Islet of Langerhans (tissue), 1 donor: ENCODE results near the gene KSR2.
A peak's percentile ranks its signal among the peaks of the same experiment; 100 is the strongest.
"Not testable (repeated sequence)": the region's sequence is repeated elsewhere in the genome, so short reads cannot be mapped to it uniquely, and the experiment has no call there.

ENCODE experiments used
- FAIRE-seq: peaks from one replicate; lab custom pipeline; 2011; peaks lifted over from hg19 to GRCh38; lab: Jason Lieb, UNC

KSR2 gene

DNA sequence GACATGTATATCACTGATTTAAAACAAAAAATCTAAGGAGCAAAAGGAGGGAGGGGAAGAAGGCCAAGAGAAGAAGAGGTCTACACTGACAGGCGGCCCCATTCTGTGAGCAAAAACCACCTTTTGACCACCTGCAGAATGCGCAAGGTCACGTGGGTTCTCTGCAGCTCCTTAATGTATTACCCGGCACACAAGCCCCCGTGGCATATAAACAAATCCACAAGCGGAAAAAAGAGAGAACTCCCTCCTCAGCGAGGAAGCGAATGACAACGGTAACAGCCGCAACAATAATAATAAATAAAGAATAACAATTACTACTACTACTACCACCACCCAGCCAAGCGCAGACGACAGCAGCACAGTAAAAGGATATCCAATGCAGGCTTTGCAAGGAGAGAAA is 1.3 kb downstream of the KSR2 start:
- no peak for FAIRE-seq

DNA sequence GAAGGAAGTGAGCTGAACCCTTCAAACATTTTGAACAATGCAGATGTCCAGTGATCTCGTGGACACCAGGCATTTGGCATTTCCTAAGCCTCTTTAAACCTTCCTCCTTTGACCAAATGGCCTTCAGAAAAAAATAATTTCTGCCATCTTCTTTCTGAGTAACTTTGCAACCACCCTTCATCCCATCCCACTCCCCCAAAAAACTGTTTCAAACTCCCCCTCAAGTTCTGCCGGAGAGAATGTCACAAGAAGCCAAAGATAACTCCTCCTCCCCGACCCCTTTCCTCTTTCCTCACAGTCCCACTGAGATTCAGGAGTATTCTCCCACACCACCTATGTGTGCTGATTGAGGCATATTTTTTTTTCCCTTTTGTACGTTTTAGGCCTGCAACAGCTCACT is 1.7 kb downstream of the KSR2 start:
- no peak for FAIRE-seq

DNA sequence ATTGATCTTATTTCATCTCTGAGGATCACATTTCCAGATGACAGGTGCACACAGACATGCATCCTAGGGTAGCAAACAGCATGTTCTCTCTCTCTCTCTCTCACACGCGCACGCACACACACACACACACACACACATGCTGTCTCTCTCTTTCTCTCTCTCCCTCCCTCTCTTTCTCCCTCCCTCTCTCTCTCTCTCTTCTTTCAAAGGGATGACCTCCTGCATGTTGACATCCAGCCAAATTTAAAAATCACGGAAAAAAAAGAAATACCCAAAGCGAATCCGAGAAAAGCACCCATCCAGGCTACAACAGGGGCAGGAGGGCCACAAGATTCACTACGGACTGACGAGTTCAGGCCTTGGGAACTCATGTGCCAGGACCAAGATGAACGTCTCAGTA is 2.3 kb downstream of the KSR2 start:
- FAIRE-seq = no peak

DNA sequence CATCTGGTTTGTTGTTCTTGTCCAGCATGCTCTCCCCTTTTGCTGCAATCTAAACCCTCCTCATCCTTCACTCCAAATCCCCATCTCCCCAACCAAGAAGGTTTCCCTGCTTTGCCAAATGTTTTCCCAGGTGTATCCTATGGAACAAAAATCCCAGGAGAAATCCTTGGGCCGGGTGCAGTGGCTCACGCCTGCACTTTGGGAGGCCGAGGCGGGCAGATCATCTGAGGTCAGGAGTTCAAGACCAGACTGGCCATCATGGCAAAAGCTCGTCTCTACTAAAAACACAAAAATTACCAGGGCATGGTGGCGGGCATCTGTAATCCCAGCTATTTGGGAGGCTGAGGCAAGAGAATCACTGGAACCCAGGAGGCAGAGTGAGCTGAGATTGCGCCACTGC is 5.0 kb downstream of the KSR2 start:
- no peak for FAIRE-seq

DNA sequence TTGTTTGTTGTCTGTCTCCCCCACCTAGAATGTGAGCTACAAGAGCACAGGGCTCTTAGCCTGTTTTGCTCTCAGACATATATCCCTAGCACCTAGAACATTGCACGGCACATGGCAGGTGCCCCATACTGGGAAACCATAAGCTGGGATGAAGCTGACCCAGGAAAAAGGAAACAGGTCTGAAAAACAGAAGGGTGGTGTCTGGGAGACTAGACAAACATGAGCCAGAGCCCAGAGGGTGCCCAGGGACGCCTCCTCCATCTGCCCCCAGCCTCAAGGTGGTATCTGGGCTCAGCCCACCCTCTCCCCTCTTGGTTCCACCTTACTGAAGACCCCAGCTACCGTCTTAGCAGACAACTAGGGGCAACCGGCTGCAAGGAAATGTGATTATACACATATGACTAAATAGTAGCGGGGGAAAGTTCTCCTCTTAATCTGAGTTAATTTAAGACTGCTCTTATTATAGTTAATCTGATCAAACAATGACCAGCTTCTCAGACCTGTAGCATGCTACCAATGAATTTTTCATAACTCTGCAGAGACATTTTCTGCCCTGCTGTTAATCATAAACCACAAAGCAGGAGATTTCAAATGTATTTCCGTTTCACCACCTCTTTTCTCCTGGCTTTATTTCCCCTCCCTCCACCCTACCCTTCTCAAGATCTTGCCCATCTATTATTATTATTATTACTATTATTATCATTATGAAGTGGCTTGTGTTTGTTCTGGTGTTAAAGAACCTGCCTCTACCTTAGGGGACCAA is 31.9 kb downstream of the KSR2 start:
- no peak for FAIRE-seq

DNA sequence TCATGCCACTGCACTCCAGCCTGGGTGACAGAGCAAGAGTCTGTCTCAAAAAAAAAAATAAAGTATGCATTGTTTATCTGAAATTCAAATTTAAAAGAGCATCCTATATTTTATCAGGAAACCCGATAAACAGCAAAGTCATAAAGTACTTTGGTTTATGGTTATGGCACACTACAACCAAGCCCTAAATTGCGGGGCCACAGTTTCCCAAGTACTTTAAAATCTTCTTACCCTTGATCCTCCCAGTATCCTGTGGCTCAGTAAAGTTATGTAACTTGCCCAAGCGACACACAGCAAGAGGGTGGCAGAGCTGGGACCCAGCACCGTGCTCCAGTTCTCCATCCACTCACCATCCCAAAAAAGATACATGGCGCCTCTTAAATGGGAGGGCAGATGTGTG is 35.2 kb downstream of the KSR2 start:
- no peak for FAIRE-seq

DNA sequence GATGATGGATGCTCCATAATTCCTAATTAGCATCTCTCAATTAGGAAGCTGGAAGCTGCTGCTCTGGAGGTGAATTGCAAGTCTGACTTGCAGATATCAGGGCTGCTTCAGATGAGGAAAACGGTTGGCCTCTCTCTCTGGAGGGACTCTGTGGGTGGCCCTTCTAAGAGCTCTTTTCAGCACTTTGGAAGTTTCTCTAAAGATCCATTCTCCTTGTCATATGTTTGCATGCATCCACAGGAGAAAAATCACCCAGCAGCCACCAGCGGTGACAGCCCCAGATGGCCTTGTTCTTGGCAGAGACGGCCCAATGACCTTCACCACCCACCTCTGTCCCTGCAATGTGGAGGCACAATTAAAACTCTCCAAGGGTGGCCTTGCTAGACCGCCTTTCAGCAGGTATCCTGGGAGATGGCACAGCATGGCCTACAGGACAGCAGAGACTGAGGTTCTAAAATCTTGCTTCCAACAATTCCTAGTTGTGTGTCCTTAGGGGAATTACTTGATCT is 42.3 kb downstream of the KSR2 start:
- FAIRE-seq = no peak

DNA sequence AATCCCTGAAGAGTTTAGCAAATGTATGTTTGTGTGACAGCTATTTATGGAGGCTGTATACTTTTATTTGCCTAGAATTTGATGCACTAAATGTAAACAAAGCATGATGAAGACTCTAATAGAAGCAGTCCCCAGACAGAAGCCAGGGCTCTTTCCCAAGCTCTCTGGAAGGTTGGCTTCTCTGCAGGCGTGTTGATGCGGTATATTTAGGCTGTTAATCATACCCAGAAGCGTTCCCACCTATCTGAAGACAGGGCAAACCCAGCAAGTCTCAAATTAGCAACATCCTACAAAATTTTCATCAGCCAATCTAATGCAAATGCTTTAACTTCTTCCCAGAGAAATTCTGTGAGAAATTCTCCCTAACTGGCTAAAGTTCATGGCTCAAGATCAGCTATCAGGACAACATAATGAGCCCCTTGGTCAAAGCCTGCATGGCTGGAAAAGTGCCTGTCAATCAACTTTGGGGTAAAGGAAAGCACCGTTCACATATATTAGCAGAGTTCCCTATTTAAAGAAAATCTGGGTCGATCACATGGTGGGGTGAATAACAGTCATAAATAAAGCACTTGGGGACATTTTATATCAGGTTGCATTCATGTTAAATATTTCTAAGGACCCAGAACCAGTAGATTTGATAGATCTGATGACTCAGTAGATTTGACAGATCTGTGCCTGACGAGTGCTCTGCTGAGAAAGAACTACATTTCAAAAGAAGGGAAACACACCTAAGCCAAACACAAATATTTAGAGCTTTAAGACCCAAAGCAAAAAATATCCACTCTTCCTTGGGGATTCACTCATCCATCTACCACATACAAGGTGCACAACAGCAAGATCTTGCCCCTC is 46.6 kb downstream of the KSR2 start:
- FAIRE-seq = no peak

DNA sequence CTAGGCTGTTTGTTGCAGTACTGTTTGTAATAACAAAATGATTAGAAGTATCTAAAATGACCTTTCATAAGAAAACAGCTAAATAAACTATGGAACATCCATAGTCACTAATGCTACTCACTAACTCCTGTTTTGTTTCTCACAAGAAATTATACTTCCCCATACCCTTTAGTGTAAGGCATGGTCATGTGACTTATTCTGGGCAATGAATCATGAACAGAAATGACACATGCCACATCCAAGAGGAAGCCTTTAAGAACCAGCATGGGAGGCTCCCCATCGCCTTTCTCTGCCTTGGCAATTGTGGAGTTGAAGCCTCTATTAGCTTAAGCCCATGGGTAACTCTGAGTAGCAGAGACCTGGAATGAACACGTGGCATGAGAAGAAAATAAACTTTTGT is 49.3 kb downstream of the KSR2 start:
- no peak for FAIRE-seq

DNA sequence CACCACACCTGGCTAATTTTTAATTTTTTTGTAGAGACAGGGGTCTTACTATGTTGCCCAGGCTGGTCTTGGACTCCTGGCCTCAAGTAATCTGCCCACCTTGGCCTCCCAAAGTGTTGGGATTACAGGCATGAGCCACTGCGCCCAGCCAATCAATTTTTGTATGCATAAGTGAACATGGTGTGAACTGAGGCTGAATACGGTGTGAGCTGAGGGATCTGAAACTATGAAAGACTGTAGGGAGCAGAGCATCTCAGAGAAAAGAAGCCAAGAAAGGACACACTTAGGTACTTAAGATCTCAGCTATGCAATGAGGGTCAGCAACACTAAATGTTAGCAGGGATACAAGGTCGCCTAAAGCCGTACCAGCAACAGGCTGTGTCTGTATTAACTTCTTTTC is 54.1 kb downstream of the KSR2 start:
- FAIRE-seq = no peak

DNA sequence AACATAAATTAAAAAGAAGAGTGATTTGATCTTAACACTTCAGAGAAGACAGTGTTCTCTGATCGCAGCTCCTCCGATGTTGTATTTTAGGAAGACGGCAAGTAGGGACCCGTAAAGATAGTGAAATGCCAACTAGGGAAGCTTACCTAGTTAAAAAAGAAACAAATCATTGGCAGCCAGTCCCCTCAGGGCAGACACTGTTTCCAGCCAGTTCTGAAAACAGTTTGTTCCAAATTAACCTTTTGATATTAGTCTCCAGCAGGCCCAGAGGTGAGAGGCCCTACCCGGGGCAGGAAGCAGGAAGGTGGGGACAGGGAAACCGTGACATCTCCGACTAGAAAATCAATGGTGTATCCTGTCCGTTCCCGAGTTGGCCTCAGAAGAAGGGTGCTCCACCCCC is 56.0 kb downstream of the KSR2 start:
- no peak for FAIRE-seq

DNA sequence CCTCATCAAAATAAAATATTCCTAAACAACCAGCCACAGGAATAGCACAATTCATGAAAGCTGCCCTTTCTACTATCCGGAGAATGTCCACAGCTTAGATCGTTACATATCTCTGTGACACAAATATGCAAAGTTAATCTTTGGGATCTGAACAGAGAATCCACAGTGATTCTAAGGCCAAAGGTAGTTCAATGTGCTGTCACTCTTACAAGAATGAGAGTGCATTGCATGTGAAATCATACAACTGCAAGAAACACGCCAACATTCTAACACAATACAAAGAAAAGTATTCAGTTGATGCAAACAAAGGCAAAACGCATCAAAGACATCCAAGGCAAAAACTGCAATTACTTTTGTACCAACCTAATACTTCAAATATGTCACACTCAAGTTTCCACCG is 60.4 kb downstream of the KSR2 start:
- no peak for FAIRE-seq

DNA sequence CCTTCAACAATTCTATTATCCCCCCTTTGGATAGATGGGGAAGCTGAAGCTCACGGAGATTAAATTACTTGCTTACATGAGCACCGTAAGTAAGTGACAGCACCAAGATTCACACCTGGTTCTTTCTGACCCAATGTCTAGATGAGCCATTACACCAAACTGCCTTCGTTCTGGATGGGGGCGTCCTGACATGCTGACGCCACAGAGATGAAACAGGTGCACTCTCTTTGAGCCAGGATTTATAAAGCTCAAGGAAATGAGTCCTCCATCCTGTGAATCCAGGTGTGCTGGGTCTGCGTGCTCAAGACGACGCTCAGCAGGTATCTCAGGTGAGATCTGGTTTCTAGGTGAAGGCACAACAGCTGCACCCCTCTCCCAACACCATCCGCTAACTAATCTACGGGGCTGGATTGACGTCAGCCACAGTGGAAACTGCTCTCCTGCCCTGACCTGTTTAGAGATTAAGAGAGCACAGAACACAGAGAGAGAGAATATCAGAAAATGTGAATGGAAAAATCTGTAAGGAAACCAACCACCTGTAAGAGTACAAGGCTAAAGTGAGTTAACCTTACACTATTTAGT is 61.6 kb downstream of the KSR2 start:
- FAIRE-seq = peak; percentile 88

DNA sequence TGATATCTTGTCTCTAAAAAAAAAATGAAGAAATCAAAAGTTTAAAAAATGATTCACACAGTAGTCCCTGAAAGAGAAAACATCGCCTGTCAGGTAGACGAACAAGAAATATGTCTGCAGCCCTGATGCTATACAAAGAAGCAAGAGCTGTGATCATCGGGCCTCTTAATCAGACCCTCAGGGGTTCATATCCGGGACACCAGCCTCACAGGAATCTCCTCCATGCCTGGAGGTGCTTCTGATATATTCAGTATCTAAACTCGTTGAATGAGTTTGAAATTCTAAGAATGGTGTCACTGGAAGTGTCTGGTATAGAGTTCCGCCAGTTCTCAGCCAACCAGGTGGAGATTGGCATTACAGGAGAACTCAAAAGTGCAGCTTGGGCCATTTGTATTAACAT is 64.7 kb downstream of the KSR2 start:
- no peak for FAIRE-seq

DNA sequence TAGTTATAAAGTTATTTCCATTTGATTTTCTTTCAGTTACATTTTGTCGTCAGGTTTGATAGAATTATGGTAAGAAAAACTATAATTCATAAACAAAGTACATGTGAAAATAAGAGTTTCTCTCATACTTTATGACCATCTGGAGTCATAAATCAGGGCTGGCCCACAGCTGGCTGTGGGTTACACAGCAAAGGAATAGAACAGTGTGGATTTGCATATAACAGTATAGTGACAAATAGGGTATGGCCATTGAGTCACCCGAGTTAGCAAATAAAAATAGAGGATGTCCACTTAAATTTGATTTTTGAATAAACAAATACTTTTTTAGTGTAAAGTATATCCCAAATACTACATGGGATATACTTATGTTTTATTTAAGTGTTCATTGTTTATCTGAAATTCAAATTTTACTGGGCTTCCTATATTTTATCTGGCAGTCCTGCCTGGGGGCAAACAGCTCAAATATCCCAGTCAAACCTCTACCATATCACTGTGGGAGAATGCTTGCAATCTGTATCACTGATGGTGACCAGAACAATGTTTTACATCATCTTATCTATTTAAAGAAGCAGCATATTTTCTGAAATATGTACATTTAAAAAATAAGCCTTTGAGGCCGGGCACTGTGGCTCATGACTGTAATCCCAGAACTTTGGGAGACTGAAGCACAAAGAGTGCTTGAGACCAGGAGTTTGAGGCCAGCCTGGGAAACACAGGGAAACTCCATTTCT is 65.5 kb downstream of the KSR2 start:
- FAIRE-seq = no peak

DNA sequence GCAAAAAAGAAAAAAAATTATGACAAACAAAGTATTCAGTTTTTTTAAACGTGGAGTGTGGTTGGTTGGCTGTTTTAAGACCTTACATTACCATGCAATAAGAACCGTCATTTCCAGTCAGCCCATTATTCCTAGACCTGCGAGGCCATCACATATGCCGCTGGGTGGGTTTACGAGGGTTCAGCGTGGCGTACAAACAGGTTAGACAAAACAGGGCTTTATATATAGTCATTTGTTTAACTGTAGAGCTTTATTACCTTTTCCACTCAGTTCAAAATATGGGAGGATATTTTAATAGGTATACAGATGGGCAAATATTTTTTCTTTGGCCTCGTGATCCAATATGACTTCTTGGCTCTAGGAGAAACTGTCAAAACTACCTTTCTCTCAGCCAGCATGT is 67.2 kb downstream of the KSR2 start:
- FAIRE-seq = no peak

DNA sequence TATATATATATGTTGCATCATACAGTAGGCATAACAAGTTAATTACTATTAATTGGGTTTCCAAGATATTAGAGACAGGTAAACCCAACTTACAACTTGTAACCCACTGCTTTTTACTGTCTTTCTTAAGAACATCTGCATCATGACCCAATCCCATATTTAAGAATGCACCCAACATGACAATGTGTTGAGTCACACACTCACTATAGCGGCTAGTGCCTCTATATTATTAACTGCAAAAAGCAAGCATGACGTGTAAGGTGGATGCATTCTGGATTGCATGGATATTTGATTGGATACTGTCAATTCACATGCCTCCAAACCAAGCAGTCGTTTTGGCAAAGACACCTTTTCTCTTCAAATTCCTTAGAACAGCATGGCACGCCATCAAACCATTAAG is 68.2 kb downstream of the KSR2 start:
- FAIRE-seq = no peak

DNA sequence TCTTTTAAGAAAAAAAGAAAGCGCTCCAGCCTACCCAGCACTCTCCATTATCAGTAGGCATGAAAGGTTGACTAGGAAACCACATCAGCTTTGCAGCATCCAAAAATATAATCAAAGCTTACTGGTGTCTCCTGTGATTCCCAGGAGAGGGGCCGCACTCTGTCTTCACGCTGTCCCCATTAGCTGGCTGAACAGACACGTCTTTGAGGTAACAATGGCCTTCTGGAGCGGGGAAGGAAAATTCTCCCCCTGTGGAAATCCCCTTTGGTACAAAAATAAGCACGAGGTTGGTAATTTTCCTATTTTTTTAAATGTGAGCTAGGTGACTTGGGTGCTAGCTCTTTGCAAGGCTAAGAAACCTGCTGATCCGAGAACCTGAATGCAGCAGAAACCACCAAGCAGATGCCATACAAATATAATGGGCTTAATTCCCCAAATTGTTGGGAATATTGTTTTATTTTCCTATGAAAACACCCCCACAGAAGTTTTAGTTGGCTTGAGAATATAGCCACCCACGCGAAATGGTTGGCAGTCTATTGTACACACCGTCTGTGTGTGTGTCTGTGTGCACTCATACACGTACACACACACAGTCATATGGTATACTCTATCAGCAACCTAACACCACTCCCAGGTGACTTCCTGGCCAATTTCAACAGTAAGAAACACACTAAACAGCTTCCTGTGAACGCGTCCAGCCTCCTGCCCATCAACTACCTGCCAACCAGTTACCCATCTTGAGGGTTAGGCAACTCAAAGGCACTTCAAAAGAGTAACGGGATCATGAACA is 71.2 kb downstream of the KSR2 start:
- no peak for FAIRE-seq

DNA sequence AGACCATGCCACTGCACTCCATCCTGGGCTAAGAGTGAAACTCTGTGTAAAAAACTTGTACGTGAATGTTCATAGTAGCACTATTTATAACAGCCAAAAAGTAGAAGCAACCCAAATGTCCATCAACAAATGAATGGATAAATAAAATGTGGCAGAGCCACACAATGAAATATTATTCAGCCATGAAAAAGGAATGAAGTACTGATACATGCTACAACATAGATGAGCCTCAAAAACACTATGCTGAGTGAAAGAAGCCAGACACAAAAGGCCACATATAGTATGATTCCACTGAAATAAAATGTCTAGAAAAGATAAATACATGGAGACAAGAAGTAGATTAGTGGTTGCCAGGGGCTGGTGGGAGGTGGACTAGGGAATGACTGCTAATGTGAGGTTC is 72.8 kb downstream of the KSR2 start:
- no peak for FAIRE-seq

DNA sequence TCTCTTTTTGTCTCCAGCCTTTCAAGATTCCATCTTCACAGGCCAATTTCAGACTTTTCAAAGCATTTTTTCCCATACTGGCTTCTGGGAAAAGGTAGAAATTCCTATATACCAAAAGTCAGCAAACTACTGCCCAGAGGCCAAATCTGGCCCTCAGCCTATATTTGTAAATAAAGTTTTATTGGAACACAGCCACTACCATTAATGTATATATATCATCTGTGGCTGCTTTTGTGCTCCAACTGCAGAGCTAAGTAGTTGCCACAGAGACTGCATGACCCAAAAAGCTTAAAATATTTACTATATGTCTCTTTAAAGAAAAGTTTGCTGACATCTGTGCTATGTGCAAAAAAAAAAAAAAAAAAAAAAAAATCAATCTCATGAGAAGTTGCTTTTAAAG is 76.3 kb downstream of the KSR2 start:
- FAIRE-seq = no peak

DNA sequence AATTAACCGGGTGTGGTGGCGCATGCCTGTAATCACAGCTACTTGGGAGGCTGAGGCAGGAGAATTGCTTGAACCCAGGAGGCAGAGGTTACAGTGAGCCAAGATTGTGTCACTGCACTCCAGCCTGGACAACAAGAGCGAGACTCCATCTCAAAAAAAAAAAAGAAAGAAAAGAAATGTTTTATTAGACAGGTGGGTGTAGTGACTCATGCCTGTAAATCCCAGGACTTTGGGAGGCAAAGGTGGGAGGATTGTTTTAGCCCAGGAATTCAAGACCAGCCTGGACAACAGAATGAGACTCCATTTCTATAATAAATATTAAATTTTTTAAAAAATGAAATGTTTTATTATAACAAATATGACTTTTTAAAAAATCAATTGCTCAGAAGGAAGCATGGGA is 77.5 kb downstream of the KSR2 start:
- FAIRE-seq = not testable (repeated sequence)

DNA sequence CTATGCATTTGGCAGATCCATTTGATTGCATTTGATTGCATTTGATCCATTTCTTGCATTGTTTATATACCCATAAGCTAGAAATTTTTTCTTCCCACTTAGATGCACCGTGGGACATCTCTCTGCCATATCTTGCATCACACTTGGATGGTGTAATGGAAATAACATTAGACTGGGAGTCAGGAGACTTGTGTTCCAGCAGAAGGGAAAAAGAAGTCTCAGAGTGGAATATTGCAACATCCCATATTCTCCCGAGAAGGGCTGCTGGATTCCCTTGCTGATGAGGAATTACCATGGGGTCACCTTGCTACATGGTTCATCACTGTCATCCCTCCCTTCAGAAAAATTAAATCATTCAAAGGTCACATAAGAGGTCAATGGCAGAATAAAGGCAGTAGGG is 78.1 kb downstream of the KSR2 start:
- no peak for FAIRE-seq
